Measurements from ENCODE around the gene OPA1.

Gene OPA1

DNA sequence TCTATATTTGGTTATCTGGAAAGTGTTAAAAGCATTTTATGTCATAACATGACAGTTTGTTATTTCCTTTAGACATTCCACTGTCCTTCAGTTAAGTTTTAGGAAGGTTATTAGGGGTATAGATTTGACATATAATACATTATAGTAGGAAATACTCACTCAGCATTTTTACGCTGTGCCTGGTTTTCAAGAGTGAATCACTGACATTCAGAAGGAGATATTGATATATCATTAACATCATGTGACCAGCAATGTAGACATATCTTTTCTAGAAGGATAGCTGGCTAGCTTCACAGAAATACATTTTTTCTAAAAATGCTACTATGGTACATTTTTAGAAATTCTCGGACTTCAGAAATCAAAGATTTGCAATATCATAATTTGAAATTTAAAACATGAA lies 57.6 kb downstream of the OPA1 start:
- no peak for DNase-seq

DNA sequence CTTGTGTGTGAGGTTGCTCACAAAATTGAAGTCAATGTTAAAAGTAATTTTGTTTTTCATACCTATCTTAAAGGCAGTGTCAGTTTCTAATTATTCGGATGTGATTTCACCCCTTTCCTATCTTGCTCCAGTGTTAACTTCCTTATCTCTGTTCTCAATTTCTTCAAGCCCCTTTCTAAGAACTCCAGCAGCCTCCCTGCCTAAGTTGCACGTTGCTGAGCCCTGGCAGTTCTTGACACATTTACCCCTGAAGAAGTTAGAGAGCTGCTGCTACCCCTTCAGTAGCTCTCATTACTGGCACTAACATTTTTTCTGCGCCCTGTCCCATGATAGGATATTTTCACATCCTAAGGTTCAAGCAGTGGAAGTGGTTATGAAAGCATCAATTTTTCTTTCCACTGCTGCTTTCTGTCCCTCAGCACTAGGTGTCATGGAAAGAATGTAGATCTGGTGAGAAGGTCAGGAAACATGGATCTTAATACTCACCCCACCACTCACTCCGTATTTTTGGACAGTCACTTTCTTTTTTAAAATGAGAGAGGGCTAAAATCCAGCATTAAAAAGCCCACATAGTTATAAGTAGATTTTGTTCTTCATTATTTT lies 62.9 kb downstream of the OPA1 start:
- no peak for DNase-seq

DNA sequence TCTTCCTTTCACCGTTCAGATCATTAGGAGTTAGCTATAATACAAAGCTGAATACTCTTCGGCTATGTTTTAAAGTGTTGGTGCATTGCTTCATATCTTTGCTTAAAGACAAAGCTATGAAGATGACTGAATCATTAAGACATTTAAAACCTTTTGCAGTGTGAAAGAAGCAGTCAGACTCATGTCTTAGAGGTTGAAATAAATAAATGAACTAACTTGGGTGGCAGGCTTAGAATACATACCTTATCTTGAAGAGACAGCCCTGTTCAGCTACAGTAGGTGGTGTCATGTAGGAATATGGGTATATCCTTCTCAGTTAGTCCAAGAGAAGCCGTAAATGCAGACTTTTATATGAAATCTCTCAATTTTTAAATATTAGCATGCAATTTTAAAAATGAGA lies 63.4 kb downstream of the OPA1 start:
- DNase-seq, result no peak

DNA sequence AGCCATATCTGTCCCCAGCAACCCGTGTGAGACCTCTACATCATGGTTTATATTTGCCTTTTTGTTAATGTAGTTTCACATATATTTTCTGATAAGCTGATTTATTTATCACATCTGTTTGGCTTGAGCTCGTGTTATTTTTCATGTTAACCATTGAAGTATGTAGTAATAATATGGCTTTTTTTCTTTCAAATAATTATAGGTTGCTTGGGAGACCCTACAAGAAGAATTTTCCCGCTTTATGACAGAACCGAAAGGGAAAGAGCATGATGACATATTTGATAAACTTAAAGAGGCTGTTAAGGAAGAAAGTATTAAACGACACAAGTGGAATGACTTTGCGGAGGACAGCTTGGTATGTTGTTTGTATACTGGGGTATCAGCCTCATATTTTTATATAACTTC lies 63.9 kb downstream of the OPA1 start:
- no peak for DNase-seq

DNA sequence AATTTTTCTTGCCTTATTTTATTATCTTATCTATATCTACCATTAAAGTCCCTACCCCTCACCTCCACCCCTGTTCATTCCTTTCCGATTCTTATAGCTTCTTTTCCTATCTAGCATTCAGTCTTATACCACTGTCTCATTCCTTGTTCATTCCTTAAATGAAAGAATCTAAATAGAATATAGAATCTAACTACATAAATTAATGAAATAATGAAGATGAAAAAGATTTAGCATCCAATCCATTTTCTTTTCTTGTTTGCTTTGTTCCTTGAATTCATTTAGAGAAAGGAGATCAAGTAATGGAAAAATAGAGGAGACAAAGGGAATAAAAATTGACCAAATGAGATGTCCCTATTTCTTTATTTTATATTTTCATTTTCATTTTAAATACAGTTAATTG lies 67.2 kb downstream of the OPA1 start:
- no peak for DNase-seq

DNA sequence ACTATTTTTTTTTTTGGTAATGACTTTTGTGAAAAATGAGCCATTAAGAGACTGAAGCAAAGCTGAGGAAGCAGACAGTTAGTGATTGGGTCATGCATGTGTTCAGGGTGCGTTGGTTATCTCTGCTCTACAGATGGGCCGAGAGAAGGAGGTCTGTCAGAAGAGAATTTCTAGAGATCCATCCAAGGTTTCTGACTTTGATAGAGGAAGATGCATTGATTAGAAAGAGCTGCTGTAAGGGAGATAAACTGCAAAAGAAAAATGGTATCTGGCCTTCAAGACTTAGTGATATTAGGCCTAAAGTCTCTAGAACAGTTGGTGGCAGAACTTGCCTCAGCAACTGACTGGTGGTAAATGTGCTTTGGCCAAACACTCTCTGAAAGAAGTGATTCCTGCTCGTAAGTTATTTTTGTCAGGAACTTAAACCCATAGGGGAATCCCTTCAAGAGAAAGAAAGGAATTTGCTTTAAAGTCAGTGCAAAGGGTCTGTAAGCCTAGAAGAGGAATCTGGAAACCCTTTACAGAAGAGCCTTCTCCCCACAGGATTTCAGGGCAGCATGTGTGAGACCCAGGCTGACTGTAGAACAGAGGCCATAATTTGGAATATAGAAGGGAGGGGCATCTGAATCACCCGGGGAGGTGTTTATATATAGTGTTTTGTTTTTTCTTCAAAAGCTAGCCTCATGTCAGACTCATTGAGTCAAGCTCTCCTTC lies 67.8 kb downstream of the OPA1 start:
- no peak for DNase-seq

DNA sequence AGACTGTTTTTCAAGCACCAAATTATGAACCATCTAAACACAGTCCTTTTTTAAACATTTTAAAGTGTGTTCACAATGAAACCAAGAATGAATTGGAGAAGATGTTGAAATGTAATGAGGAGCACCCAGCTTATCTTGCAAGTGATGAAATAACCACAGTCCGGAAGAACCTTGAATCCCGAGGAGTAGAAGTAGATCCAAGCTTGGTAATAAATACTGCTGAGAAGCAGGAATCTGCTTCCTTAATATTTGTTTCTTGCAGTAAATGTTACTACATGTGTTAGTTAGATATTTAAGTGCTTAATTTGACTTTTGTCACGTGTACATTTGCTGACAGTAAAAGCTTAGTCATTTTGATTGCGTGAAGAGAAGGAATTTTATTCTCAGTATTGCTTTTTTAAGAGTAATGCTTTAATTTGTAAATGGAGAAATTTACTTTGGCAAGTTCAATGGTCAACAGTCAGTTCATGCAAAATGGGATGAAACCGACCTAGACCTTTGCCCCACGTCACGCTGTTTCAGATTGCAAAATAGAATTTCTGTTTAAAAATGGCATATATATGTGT lies 69.8 kb downstream of the OPA1 start:
- DNase-seq, result no peak

DNA sequence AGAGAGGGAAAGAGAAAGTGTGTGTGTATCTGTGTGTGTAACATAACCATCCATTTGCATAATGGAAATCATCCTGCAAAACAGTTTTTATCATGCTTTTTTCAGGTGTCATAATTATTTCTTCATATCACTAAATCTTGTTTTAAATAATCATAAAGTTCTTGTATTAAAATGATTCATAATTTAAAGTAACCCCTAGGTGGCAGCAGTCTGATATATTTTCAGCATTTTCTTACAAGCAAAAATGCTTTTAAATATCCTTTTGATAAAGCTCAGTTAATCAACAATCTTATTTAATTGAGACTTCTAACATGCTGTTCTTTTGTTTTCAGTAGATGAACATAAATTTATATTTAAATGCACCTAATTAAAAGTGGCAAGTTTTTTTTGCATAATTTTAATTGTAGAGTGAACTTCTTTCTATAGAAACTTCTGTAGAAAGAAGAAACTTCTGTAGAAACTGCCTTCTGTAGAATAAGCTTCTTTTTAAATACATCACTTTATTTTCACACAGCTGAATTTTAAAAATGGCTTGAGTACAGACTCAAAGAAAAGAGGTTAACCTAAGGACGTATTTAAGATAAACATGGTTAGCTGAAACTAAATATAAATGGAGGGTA lies 72.5 kb downstream of the OPA1 start:
- DNase-seq, result peak in 3 of 6 experiments; percentile 10 to 38 (median 29)

DNA sequence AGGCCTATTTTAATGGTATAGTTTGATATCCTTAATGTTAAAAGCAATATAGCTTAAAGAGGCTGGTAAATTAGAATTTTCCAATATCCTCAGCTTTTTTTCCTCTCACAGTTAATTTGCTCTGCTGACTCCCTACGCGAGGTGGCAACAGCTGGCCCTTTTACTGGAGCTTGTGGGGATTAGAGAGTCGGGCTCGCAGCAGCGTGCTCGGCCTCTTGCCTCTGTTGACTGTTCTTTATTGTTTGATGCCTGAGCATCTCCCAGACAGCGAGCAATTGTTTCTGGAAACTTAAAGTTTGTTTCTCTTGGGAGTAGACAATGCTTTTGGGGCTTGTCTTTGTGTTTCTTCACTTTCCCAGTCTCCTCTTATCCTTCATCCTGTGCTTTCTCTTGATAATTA lies 80.8 kb downstream of the OPA1 start:
- DNase-seq, result no peak

DNA sequence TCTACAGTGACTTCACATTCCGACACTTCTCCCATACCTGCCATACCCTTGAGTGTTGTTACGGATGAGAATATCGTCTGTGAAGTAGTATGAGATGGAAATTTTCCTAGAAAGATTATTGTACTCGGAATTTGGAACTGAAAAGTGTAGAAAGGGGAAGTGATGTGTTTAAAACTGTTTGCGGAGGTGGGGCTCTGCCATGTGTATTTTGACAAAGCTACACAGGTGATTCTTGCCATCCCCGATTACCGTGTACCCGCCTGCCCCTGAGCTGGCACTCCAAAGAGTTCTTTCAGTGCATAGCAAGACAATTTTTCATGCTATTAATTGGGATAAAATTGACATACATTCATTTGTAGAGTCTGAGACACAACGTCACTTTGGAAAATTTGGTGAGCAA lies 81.7 kb downstream of the OPA1 start:
- no peak for DNase-seq

DNA sequence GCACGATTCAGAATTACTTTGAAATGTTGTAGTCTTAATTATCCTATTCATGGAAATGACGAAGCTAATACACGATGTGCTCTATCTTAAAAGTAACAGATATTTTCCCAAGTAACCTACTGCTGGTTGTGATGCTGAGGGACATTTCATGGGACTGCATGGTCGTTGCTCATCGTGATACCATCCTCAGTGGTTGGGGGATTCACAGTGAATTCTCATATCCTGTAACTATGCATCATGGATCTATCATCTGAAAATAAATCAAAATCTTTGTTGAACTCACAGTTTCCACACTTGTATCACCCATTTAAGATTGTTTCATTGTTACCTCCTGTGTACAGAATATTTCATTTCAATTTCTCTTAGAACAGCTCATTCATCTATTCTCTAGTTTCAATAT lies 84.7 kb downstream of the OPA1 start:
- DNase-seq, result no peak

DNA sequence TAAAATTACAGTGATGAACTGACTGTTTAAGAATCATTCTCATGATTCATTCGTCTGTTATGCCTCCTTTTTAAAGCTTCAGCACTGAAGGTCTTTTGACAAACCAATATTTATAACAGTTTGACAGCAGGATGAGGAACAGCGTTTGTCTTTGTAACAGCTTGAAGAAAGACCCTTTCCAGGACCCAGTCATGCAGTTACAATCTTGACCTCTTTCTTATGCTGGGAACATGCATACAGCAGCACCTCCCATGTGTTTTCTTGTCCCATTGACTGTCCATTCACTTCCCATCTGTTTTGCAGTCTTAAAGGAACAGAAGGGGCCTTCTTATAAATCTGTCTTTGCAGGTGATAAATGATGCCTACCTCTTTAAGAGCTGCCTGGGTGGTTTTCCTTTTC lies 87.2 kb downstream of the OPA1 start:
- DNase-seq, result no peak

DNA sequence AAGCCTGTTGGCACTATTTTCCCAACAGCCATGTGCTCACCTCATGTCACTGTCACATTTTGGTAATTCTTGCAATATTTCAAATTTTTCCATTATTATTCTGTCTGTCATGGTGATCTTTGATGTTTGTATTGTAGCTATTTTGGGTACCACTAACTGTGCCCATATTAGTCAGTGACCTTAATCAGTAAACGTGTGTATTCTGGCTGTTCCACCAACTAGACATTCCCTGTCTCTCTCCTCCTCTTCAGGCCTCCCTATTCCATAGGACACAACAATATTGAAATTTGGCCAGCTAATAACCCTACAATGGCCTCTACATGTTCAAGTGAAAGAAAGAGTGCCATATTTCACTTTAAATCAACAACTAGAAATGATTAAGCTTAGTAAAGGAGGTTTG lies 88.6 kb downstream of the OPA1 start:
- no peak for DNase-seq

DNA sequence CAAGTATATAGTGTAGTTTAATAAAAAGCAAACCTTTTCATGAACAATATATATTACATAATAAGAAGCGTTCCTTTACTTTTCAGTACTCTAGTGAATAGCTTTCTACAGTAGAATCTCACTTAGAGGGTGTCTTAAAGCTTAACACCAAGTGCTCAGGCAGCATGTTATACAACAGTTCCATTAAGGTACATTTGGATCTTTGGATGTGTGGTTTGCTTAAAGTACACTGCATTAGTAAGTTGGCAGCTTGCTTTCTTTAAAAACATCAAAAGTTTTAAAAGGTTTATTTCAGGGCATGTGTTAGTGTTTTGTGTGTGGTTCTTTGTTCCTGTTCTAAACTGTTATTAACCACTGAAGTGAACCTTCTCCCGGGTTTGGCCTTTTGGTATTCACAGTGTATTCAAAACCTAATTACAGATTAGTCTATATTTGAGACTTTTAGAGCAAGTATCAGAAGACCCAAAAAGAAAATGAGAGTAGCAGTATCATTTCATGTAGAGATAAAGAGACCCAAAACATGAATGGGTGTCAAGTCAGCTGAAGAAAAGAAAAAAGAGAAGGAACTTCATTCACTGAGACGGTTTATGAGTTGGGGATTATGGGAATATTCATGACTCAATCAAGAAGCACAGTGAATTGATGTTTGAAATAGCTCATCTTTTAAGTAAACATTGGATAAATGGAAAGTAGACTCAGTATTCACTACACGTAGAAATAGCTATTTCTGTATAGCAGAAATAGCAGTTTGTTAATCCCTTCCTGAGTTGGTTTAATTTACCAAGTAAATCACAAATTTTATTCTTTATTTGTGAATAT lies 93.9 kb downstream of the OPA1 start:
- no peak for DNase-seq

DNA sequence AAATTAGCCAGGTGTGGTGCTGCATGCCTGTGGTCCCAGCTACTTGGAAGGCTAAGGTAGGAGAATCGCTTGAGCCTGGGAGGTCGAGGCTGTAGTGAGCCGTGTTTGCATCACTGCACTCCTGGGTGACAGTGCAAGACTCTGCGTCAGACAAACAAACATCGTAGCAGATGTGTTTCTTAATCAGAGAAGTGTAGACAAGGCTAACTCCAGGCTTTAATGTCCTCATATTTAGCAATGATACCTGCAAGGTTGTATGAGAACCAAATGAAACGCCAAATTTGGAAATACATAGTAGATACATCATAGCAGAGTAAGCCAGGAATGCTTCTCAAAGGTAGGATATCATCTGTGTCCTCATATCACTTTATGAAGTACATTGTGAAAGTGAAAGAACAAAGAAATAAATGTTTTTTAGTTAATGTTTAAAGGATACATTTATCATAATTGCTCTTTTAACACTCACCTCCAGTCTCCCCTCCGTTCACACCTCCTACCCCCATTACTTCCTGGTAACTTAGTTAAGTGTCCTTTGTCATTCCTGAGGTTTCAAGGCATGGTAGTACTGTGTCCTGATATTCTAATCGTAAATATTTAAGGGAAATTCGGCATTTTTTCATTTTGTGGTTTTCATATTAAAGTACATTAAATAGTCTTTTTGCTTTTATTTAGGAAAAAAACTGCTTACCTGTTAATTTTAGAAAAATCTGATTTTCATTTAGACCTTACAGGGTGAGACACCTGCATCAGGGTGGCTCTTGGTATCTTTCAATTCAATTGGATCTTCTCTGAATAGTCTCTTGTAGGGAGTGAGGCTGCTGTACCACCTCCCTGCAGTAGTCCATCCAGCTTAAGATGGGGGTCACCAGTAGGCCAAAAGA lies 96.1 kb downstream of the OPA1 start:
- no peak for DNase-seq

DNA sequence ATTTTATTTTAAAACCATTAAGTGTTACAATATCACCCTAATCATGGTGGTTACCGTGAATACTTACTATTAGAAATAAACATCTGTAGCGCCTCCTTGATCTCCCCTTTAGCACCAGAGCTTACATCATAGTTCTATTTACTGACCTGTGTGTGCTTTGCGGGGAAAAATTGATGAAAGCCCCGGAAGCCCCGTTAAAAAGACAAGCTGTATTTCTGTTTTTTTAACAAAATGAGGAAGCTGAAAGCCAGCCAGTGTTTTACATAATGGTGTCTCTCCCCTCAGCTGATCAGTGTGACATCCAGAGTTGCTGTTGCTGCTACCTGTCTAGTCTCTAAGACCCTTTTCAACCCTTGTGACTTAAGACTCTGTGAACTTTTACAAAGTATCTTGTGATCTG lies 100.8 kb downstream of the OPA1 start:
- DNase-seq, result no peak

DNA sequence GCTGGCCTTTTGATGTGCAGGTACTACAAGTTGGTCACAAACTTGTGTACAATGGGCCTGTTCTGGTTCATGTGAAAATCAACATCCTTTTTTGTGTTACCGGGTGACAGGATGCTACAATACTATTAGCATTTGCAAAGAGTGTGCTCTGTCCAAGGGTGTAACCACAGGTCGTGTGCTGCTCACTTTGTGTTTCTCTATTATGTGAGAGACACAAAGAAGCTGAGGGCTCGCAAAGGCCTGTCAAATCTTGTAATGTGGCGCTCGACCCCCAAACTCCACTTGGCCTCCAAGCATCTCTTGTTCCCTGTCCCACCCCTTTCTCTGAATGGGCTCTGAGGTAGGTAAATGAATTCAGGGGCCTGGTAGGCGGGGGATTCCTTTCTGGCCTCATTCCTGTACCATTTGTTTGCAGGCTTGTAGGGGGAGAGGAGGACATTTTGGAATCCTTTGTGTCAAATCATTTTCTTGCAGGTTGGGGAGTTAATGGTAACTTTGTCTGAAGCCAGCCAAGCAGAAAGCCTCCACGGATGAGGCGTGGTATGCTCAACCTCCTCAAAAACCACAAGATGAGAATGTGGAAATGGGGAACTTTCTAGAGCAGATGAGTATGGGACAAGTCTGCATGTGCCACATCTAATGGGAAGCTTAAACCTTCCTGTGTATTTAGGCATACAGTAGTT lies 109.1 kb downstream of the OPA1 start:
- DNase-seq, result no peak

DNA sequence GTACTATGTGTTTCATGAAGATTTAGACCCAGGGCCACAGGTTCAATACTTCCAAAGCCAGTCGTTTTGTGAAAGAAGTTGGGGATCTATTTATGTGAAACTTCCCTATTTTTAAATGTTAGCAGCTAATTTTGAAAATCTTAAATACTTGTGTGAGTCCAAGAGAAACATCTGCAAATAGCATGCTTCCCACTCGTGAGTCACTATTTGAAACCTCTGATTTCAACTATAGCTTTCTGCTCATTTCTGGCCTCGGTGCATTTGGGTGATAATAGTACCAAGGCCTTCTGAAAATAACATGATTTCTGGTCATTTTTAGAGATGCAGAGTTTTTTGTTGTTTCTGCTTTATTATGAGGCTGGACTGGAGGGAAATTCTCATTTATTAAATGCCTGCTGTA lies 110.0 kb downstream of the OPA1 start:
- DNase-seq, result no peak

DNA sequence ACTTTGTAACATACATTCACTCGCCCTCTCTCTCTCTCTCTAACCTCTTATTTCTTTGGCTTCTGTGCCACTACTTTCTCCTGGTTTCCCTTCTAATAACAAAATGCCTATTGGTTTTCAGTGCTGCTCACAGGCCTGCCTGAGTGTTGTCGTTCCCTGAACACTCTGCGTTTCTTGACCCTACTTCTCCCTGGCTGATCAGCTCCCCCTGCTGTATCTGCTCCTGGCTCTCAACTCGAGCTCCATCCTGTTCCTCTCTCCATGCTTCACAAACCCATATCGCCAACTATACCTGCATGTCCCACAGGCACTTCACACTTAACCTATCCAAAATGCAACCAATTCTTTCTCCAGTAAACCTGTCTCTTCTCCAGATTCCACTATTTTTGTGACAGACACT lies 111.4 kb downstream of the OPA1 start:
- DNase-seq, result no peak

DNA sequence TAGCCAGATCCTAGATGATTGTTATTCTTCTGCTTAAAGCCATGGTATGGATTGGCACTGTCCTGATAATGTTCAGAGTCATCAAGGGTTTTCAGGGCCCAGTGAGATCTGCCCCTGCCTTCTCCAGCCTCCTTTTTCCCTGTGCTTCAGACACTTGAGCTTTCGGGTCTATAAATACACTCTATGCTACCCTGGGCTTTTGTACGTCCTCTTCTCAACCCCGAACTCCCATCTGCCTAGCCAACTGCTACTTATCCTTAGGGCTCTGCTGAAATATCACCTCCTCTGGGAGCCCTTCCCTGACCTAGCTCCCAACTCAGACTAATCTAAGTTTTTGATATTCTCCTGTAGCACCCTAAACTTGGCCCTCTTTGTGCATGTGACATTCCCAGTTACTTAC lies 115.3 kb downstream of the OPA1 start:
- DNase-seq, result no peak

DNA sequence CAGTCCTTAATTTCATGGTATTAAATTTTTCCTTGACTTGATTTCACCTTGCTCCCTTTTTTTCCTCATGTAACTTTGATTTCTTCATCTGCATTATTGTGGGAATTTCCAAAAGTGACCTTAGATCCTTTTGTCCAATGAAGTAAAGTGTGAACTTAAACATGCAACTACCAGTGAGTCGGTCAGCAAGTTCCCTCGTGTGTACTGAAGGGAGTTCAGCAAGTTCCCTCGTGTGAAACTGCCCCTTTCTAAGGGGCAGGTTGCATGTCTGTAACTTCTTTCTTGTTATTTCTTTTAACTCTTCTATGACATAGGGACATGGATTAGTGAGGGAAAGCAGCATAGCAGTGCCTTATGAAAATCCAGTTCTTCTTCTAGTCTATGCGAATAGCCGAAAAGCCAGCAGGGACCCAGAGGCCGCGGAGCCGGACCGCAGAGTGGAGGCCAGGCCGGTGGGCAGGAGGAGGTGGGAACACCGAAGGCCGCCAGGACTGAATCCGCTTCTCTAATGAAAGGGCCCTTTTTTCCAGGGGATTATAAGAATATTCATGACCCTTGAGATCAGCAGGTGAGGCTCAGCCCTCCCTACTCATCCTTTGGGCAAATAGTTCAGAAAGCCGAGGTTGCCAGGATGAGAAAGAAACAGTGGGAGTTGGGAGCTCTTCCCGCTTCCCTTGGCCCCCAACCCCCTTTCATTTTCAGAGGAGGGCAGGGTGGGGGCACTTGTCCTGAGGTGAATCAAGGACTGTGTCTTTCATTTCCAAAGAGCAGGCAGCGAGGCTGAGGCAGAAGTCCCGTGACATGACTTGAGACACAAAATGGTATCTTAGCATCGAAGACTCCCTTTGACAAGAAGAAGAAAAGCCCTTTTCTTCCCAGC lies 117.5 kb downstream of the OPA1 start:
- DNase-seq, result no peak

All from stimulated activated naive CD4-positive, alpha-beta T cell (primary cell).